ENCODE data around the gene FSHB. TPM values are rescaled to one million over a fixed set of nuclear protein-coding genes. Genes with fewer than 3 reads are reported as not detected.

FSHB gene
- polyA plus RNA-seq, 1 of the 3 experiments (the other 2 are of a cell fraction), result not detected

DNA sequence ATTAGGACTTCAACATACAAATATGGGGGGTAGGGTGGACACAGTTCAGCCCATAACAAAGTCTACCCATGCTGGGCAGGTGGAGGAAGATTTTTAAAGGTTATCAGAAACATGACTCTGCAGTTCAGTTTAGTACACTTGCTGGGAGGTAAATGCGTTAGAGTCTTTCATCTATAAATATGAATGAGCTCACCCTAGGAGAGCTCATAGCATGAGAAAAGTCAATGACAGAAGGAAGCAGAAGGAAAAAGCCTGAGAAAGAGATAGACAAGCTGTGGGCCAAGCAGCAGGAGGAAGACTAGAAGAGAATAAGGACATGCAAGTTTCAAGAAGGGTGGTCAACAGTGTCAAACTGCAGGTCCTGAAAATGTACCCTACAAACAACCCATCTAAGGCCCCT, 27.0 kb upstream of the FSHB start:
- Histone ChIP-seq H3K9me2 (no peaks in the 10 kb centered on the region), H3K79me2 (ENCODE audit: insufficient read depth) (no peaks in the 10 kb centered on the region), H3K27ac (ENCODE audit: low read depth in 2 of 2, low read length in 1 of 2) (no peak overlapping the region), H3K9ac (no peak overlapping the region), H3K27me3 (ENCODE audit: insufficient read depth) (no peaks in the 10 kb centered on the region), H3K36me3 (replicated peaks in 1 of 2; ENCODE audit: control insufficient read depth in 1 of 2, insufficient read depth in 2 of 2, low read length in 1 of 2) (no peaks in the 10 kb centered on the region), H3K9me3 (no peaks in the 10 kb centered on the region), H4K20me1 (ENCODE audit: insufficient read depth) (no peaks in the 10 kb centered on the region), H3K4me1 (ENCODE audit: control insufficient read depth in 1 of 2, insufficient read depth in 2 of 2, low read depth in 1 of 2, low read length in 1 of 2) (no peaks in the 10 kb centered on the region), H3F3A (replicated peaks; ENCODE audit: insufficient read depth) (no peaks in the 10 kb centered on the region), H2AFZ (ENCODE audit: low read depth) (no peak overlapping the region), H3K4me2 (no peak overlapping the region), H3K4me3 (ENCODE audit: low read depth in 2 of 2, low read length in 1 of 2) (no peak overlapping the region)
- 77% methylated on average over 1 of the region's 1 CpG for WGBS (ENCODE audit: low lambda C conversion rate)
- CTCF ChIA-PET, result no interaction called here
- TF ChIP-seq ELF1 (IDR thresholded peaks at IDR 0.05) (no peak), MXI1 (IDR thresholded peaks at IDR 0.05; ENCODE audit: low read depth, low read length) (no peak), NFIC (IDR thresholded peaks at IDR 0.05; ENCODE audit: borderline replicate concordance) (no peak), GABPA (IDR thresholded peaks at IDR 0.05; ENCODE audit: low read depth) (no peak), RFX5 (IDR thresholded peaks at IDR 0.05; ENCODE audit: low read length) (no peak), POLR2AphosphoS5 (IDR thresholded peaks at IDR 0.05; ENCODE audit: low read depth, low read length) (no peak), RAD21 (IDR thresholded peaks at IDR 0.05; ENCODE audit: low read length) (no peak), MEF2A (IDR thresholded peaks at IDR 0.05; ENCODE audit: borderline replicate concordance, low read depth) (no peak), RXRA (IDR thresholded peaks at IDR 0.05; ENCODE audit: borderline replicate concordance, low read depth) (no peak), JUND (IDR thresholded peaks at IDR 0.05) (no peak)
- TF ChIP-seq, protein P1, sequence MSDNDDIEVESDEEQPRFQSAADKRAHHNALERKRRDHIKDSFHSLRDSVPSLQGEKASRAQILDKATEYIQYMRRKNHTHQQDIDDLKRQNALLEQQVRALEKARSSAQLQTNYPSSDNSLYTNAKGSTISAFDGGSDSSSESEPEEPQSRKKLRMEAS (IDR thresholded peaks at IDR 0.05; ENCODE audit: low read depth), result no peak
- TF ChIP-seq, protein P2, sequence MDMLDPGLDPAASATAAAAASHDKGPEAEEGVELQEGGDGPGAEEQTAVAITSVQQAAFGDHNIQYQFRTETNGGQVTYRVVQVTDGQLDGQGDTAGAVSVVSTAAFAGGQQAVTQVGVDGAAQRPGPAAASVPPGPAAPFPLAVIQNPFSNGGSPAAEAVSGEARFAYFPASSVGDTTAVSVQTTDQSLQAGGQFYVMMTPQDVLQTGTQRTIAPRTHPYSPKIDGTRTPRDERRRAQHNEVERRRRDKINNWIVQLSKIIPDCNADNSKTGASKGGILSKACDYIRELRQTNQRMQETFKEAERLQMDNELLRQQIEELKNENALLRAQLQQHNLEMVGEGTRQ (IDR thresholded peaks at IDR 0.05; ENCODE audit: borderline replicate concordance, low read depth, low read length), result no peak
- TF ChIP-seq, protein P3, sequence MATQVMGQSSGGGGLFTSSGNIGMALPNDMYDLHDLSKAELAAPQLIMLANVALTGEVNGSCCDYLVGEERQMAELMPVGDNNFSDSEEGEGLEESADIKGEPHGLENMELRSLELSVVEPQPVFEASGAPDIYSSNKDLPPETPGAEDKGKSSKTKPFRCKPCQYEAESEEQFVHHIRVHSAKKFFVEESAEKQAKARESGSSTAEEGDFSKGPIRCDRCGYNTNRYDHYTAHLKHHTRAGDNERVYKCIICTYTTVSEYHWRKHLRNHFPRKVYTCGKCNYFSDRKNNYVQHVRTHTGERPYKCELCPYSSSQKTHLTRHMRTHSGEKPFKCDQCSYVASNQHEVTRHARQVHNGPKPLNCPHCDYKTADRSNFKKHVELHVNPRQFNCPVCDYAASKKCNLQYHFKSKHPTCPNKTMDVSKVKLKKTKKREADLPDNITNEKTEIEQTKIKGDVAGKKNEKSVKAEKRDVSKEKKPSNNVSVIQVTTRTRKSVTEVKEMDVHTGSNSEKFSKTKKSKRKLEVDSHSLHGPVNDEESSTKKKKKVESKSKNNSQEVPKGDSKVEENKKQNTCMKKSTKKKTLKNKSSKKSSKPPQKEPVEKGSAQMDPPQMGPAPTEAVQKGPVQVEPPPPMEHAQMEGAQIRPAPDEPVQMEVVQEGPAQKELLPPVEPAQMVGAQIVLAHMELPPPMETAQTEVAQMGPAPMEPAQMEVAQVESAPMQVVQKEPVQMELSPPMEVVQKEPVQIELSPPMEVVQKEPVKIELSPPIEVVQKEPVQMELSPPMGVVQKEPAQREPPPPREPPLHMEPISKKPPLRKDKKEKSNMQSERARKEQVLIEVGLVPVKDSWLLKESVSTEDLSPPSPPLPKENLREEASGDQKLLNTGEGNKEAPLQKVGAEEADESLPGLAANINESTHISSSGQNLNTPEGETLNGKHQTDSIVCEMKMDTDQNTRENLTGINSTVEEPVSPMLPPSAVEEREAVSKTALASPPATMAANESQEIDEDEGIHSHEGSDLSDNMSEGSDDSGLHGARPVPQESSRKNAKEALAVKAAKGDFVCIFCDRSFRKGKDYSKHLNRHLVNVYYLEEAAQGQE (IDR thresholded peaks at IDR 0.05; ENCODE audit: low read depth, low read length), result no peak
- POLR2A ChIA-PET, result no interaction called here
- no peak for DNase-seq

- no peak for DNase-seq
- WGBS (ENCODE audit: low lambda C conversion rate), result 14% methylated on average over 5 of the region's 5 CpGs
- Histone ChIP-seq H3K27me3 (ENCODE audit: insufficient read depth) (no peaks in the 10 kb centered on the region), H3K27ac (ENCODE audit: low read depth in 2 of 2, low read length in 1 of 2) (no peak overlapping the region), H3K36me3 (replicated peaks in 1 of 2; ENCODE audit: control insufficient read depth in 1 of 2, insufficient read depth in 2 of 2, low read length in 1 of 2) (no peaks in the 10 kb centered on the region), H3K9me2 (no peaks in the 10 kb centered on the region), H3K9me3 (no peaks in the 10 kb centered on the region), H3K4me3 (ENCODE audit: low read depth in 2 of 2, low read length in 1 of 2) (no peak overlapping the region), H3F3A (replicated peaks; ENCODE audit: insufficient read depth) (no peaks in the 10 kb centered on the region), H3K4me1 (ENCODE audit: control insufficient read depth in 1 of 2, insufficient read depth in 2 of 2, low read depth in 1 of 2, low read length in 1 of 2) (no peaks in the 10 kb centered on the region), H2AFZ (ENCODE audit: low read depth) (no peak overlapping the region), H3K4me2 (no peak overlapping the region), H4K20me1 (ENCODE audit: insufficient read depth) (no peaks in the 10 kb centered on the region), H3K9ac (no peak overlapping the region), H3K79me2 (ENCODE audit: insufficient read depth) (no peaks in the 10 kb centered on the region)
- CTCF ChIA-PET, result no interaction called here
- POLR2A ChIA-PET, result no interaction called here
- TF ChIP-seq MEF2A (IDR thresholded peaks at IDR 0.05; ENCODE audit: borderline replicate concordance, low read depth), result no peak
- TF ChIP-seq JUND (IDR thresholded peaks at IDR 0.05), result no peak
- TF ChIP-seq FOXJ3 (CRISPR knock-in tag; IDR thresholded peaks at IDR 0.05), result no peak
- TF ChIP-seq TAF1 (IDR thresholded peaks at IDR 0.05; ENCODE audit: borderline replicate concordance, low read depth, low read length), result no peak
- TF ChIP-seq, protein P2 (IDR thresholded peaks at IDR 0.05; ENCODE audit: borderline replicate concordance, low read depth, low read length), result no peak
- no peak for TF ChIP-seq POLR2AphosphoS5 (IDR thresholded peaks at IDR 0.05; ENCODE audit: low read depth, low read length)
- no peak for TF ChIP-seq CHD2 (IDR thresholded peaks at IDR 0.05; ENCODE audit: low read length, partially characterized antibody)
- TF ChIP-seq, protein P3 (IDR thresholded peaks at IDR 0.05; ENCODE audit: low read depth, low read length), result no peak
- no peak for TF ChIP-seq RAD21 (IDR thresholded peaks at IDR 0.05; ENCODE audit: low read length)
- no peak for TF ChIP-seq SIN3A (IDR thresholded peaks at IDR 0.05; ENCODE audit: borderline replicate concordance, low read depth, low read length)
- no peak for TF ChIP-seq GABPA (IDR thresholded peaks at IDR 0.05; ENCODE audit: low read depth)
Measured at GRCh38 chr11:30206249-30206996, 24.4 kb upstream of the FSHB start.
